Measurements from ENCODE around the gene COL18A1. TPM values are rescaled to one million over a fixed set of nuclear protein-coding genes. Genes with fewer than 3 reads are reported as not detected.

Gene COL18A1
- total and polyA plus RNA-seq, 4 donors, result 44.9 to 308 (median 232) TPM

DNA sequence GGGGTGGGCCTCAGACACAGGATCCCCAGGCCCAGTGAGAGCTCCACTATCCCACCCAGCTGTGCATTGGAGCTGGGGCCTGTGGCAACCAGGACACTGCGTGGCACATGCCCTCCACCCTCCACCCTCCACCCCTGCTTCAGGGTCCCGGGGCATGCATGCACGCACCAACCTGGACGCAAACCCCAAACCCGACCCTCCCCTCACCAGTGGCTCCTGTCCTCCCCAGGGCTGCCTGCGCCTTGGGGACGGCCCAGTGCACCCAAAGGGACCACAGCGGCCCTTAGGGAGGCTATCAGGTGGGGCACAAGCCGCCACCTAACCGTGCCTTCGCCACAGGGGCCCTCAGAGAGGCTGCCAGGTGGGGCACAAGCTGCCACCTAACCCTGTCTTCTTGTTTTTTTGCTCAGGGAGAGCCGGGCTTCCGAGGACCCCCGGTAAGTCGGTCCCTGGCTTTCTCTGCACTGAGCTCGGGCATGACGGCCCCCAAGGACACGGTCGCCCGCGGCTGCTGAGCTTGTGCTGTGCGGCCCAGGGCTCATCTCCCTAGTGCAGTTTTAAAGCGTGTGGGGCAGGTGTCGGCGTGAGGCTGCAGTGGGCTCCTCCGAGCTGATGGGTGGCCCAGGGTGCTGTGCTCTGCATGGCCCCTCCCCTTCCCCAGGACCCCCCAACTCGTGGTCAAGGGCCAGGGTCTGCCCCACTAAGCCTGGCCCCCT, 89.3 kb downstream of the COL18A1 start:
- H3K9me3 ChIP-seq (ENCODE audit: control insufficient read depth in 4 of 4, low read length in 3 of 4), result no peaks in the 10 kb centered on the region
- TF ChIP-seq, protein P1, sequence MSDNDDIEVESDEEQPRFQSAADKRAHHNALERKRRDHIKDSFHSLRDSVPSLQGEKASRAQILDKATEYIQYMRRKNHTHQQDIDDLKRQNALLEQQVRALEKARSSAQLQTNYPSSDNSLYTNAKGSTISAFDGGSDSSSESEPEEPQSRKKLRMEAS (IDR thresholded peaks at IDR 0.05), result no peak
- no peak for TF ChIP-seq HNF4G (IDR thresholded peaks at IDR 0.05)
- no peak for TF ChIP-seq YY1 (IDR thresholded peaks at IDR 0.05)
- no peak for TF ChIP-seq REST (IDR thresholded peaks at IDR 0.05)
- no peak for TF ChIP-seq RXRA (IDR thresholded peaks at IDR 0.05)
- TF ChIP-seq, protein P2, sequence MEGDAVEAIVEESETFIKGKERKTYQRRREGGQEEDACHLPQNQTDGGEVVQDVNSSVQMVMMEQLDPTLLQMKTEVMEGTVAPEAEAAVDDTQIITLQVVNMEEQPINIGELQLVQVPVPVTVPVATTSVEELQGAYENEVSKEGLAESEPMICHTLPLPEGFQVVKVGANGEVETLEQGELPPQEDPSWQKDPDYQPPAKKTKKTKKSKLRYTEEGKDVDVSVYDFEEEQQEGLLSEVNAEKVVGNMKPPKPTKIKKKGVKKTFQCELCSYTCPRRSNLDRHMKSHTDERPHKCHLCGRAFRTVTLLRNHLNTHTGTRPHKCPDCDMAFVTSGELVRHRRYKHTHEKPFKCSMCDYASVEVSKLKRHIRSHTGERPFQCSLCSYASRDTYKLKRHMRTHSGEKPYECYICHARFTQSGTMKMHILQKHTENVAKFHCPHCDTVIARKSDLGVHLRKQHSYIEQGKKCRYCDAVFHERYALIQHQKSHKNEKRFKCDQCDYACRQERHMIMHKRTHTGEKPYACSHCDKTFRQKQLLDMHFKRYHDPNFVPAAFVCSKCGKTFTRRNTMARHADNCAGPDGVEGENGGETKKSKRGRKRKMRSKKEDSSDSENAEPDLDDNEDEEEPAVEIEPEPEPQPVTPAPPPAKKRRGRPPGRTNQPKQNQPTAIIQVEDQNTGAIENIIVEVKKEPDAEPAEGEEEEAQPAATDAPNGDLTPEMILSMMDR (IDR thresholded peaks at IDR 0.05; ENCODE audit: low read depth, low read length, missing input control), result no peak
- TF ChIP-seq EGR1 (IDR thresholded peaks at IDR 0.05; ENCODE audit: low read depth in 2 of 2), result no peak
- no peak for TF ChIP-seq SP1 (IDR thresholded peaks at IDR 0.05)
- H3K27me3 ChIP-seq (ENCODE audit: control insufficient read depth in 4 of 4, insufficient read depth in 4 of 4, low read length in 3 of 4), result no peaks in the 10 kb centered on the region
- no peak overlapping the region for H3K9ac ChIP-seq (ENCODE audit: low read depth in 1 of 2, low read length in 2 of 2)
- peaks cover 23 to 75% (median 35%) of the 10 kb centered on the region in 4 donors for H3K36me3 ChIP-seq (ENCODE audit: control insufficient read depth in 4 of 4, insufficient read depth in 3 of 4, low read depth in 1 of 4, low read length in 3 of 4)
- H3K27ac ChIP-seq (ENCODE audit: low read depth in 1 of 2, low read length in 2 of 2), result no peak overlapping the region
- H3K4me3 ChIP-seq (ENCODE audit: low read depth in 1 of 3, low read length in 3 of 3), result no peak overlapping the region
- H3K4me1 ChIP-seq (ENCODE audit: control insufficient read depth in 4 of 4, insufficient read depth in 4 of 4, low read length in 3 of 4), result no peaks in the 10 kb centered on the region
- 92% methylated on average over 27 of the region's 27 CpGs for WGBS
- no peak for DNase-seq (ENCODE audit: low spot score)

DNA sequence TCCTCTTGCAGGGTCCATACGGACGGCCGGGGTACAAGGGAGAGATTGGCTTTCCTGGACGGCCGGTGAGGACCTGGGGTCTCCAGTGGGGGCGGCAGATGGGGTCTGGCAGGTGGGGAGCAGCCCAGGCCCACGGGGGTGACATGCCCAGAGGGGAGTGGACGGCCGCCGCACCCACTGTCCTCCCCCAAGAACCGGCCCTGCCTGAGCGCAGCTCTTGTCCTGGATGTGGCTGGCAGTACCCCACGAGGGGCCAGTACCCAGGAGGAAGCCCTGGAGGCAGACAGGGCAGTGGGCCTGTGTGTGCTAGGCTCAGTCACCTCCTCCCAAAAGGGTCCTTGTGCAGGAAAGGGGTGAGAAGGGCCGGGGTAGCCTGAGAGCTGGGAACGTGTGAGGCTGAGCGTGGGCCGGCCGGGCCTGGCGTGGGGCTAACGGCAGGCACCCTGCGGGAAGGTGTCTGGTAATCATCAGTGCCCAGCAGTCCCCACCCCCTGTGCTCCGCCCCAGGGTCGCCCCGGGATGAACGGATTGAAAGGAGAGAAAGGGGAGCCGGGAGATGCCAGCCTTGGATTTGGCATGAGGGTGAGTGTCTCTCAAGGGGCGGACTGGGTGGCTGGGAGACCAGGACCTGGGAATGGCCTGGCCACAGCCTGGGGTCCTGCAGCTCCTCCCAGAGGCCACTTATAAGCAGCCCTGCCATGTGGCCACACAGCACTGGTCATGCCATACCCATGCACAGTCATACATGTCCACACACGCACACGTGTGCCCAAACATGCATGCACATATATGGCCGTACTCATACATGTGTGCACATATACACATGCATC, 90.1 kb downstream of the COL18A1 start:
- WGBS, result 87% methylated on average over 30 of the region's 30 CpGs
- Histone ChIP-seq H3K27me3 (ENCODE audit: control insufficient read depth in 4 of 4, insufficient read depth in 4 of 4, low read length in 3 of 4) (no peaks in the 10 kb centered on the region), H3K9ac (ENCODE audit: low read depth in 1 of 2, low read length in 2 of 2) (no peak overlapping the region), H3K9me3 (ENCODE audit: control insufficient read depth in 4 of 4, low read length in 3 of 4) (no peaks in the 10 kb centered on the region), H3K36me3 (ENCODE audit: control insufficient read depth in 4 of 4, insufficient read depth in 3 of 4, low read depth in 1 of 4, low read length in 3 of 4) (peaks cover 23 to 77% (median 36%) of the 10 kb centered on the region in 4 donors), H3K4me3 (ENCODE audit: low read depth in 1 of 3, low read length in 3 of 3) (no peak overlapping the region), H3K4me1 (ENCODE audit: control insufficient read depth in 4 of 4, insufficient read depth in 4 of 4, low read length in 3 of 4) (no peaks in the 10 kb centered on the region), H3K27ac (ENCODE audit: low read depth in 1 of 2, low read length in 2 of 2) (no peak overlapping the region)
- no peak for DNase-seq (ENCODE audit: low spot score)
- TF ChIP-seq FOXA2 (IDR thresholded peaks at IDR 0.05) (no peak), HNF4A (conservative IDR thresholded peaks at IDR 0.05) (no peak), SP1 (IDR thresholded peaks at IDR 0.05) (no peak), JUND (IDR thresholded peaks at IDR 0.05) (no peak), RXRA (IDR thresholded peaks at IDR 0.05) (no peak), HNF4G (IDR thresholded peaks at IDR 0.05) (no peak), ZBTB33 (IDR thresholded peaks at IDR 0.05) (no peak), ATF3 (IDR thresholded peaks at IDR 0.05) (no peak), RAD21 (IDR thresholded peaks at IDR 0.05) (no peak), TAF1 (conservative IDR thresholded peaks at IDR 0.05) (no peak), EGR1 (IDR thresholded peaks at IDR 0.05; ENCODE audit: low read depth in 2 of 2) (no peak), NR2F2 (IDR thresholded peaks at IDR 0.05) (no peak), FOXA1 (IDR thresholded peaks at IDR 0.05) (no peak)
- TF ChIP-seq, protein P1 (IDR thresholded peaks at IDR 0.05), result no peak
- TF ChIP-seq, protein P2 (IDR thresholded peaks at IDR 0.05; ENCODE audit: low read depth, low read length, missing input control), result no peak

All from liver (tissue), 9 donors.